Measurements from ENCODE around the gene PARD3. TPM values are rescaled to one million over a fixed set of nuclear protein-coding genes. Genes with fewer than 3 reads are reported as not detected.

Gene PARD3
- total and polyA plus RNA-seq, 2 experiments from 2014 or later: 47.2 to 59.7 TPM

- Histone ChIP-seq H3K9me3 (ENCODE audit: low read depth) (no peaks in the 10 kb centered on the region), H3K27me3 (no peaks in the 10 kb centered on the region), H3K27ac (no peak overlapping the region), H3K9me2 (replicated peaks; ENCODE audit: insufficient read depth) (no peaks in the 10 kb centered on the region), H4K20me1 (ENCODE audit: insufficient read depth, poor library complexity, severe bottlenecking) (no peaks in the 10 kb centered on the region), H3K4me3 (no peak overlapping the region), H3K79me2 (no peaks in the 10 kb centered on the region), H2AFZ (no peak overlapping the region), H3K36me3 (replicated peaks; ENCODE audit: insufficient read depth, low read depth) (no peaks in the 10 kb centered on the region), H3K4me2 (no peak overlapping the region), H3K4me1 (ENCODE audit: insufficient read depth) (peaks cover 26% of the 10 kb centered on the region)
- no peak for TF ChIP-seq EZH2phosphoT487 (IDR thresholded peaks at IDR 0.05; ENCODE audit: low read depth, severe bottlenecking, unreplicated experiment)
- no peak for TF ChIP-seq EZH2 (IDR thresholded peaks at IDR 0.05; ENCODE audit: borderline replicate concordance)
- TF ChIP-seq CTCF (IDR thresholded peaks at IDR 0.05; ENCODE audit: poor library complexity): no peak
- DNase-seq (ENCODE audit: low spot score): no peak
- 84% methylated on average over 1 of the region's 1 CpG for WGBS (ENCODE audit: low lambda C conversion rate, missing lambda C conversion rate)
Observed at GRCh38 chr10:34343764-34344163, 471.3 kb downstream of the PARD3 start.

- 95% methylated on average over 4 of the region's 4 CpGs for WGBS (ENCODE audit: low lambda C conversion rate, missing lambda C conversion rate)
- Histone ChIP-seq H3K27ac (no peak overlapping the region), H4K20me1 (ENCODE audit: insufficient read depth, poor library complexity, severe bottlenecking) (no peaks in the 10 kb centered on the region)
Observed at GRCh38 chr10:34341473-34341872, 473.6 kb downstream of the PARD3 start.

GRCh38 chr10:34340934-34341333 is 474.2 kb downstream of the PARD3 start:
- Histone ChIP-seq H2AFZ (no peak overlapping the region), H3K27me3 (no peaks in the 10 kb centered on the region), H3K27ac (no peak overlapping the region), H3K4me1 (ENCODE audit: insufficient read depth) (peaks cover 10% of the 10 kb centered on the region), H3K36me3 (replicated peaks; ENCODE audit: insufficient read depth, low read depth) (no peaks in the 10 kb centered on the region), H3K4me3 (no peak overlapping the region), H3K79me2 (no peaks in the 10 kb centered on the region), H4K20me1 (ENCODE audit: insufficient read depth, poor library complexity, severe bottlenecking) (no peaks in the 10 kb centered on the region), H3K9me2 (replicated peaks; ENCODE audit: insufficient read depth) (no peaks in the 10 kb centered on the region), H3K4me2 (no peak overlapping the region), H3K9me3 (ENCODE audit: low read depth) (no peaks in the 10 kb centered on the region)
- TF ChIP-seq EZH2 (IDR thresholded peaks at IDR 0.05; ENCODE audit: borderline replicate concordance) (no peak), EZH2phosphoT487 (IDR thresholded peaks at IDR 0.05; ENCODE audit: low read depth, severe bottlenecking, unreplicated experiment) (no peak), CTCF (IDR thresholded peaks at IDR 0.05; ENCODE audit: poor library complexity) (no peak)
- whole genome bisulfite sequencing (ENCODE audit: low lambda C conversion rate, missing lambda C conversion rate): 81% methylated on average over 1 of the region's 1 CpG
- DNase-seq (ENCODE audit: low spot score): no peak

More at GRCh38 chr10:34341473-34341872, 473.6 kb downstream of the PARD3 start:
- no peak for DNase-seq (ENCODE audit: low spot score)
- Histone ChIP-seq H2AFZ (no peak overlapping the region), H3K36me3 (replicated peaks; ENCODE audit: insufficient read depth, low read depth) (no peaks in the 10 kb centered on the region), H3K79me2 (no peaks in the 10 kb centered on the region), H3K4me1 (ENCODE audit: insufficient read depth) (peaks cover 15% of the 10 kb centered on the region), H3K27me3 (no peaks in the 10 kb centered on the region), H3K4me2 (no peak overlapping the region), H3K9me2 (replicated peaks; ENCODE audit: insufficient read depth) (no peaks in the 10 kb centered on the region), H3K4me3 (no peak overlapping the region), H3K9me3 (ENCODE audit: low read depth) (no peaks in the 10 kb centered on the region)
- TF ChIP-seq CTCF (IDR thresholded peaks at IDR 0.05; ENCODE audit: poor library complexity) (no peak), EZH2phosphoT487 (IDR thresholded peaks at IDR 0.05; ENCODE audit: low read depth, severe bottlenecking, unreplicated experiment) (no peak), EZH2 (IDR thresholded peaks at IDR 0.05; ENCODE audit: borderline replicate concordance) (no peak)
